A549 (cell line): Measurements from ENCODE around the gene KCTD11. TPM values are rescaled to one million over a fixed set of nuclear protein-coding genes. Genes with fewer than 3 reads are reported as not detected.
A peak's percentile ranks its signal among the peaks of the same experiment; 100 is the strongest.
"Not testable (repeated sequence)": the region's sequence is repeated elsewhere in the genome, so short reads cannot be mapped to it uniquely, and the experiment has no call there.

Experiments used
- ATAC-seq, 2 experiments: fragments of 200-7000 bp in 1 of 2; fragments of >200 bp in 1 of 2; cut with Nextera tagmentation in 1 of 2; cut with Tn5 transposase in 1 of 2; 3 replicates each; pipeline versions ENCODE4 v1.8.0 to v1.9.1; 2018 to 2020; ENCODE audit warnings: mild to moderate bottlenecking in 1 of 2, moderate library complexity in 1 of 2
- CTCF ChIA-PET: fragments of 300-600 bp; sonication (Branson Sonifier 250); formaldehyde crosslinking; extraction: SDS; loops from one replicate; lab custom pipeline; 2021; ENCODE audit warnings: antibody characterized with exemption, inconsistent platforms; lab: Yijun Ruan, JAX
- POLR2A ChIA-PET: fragments of 350-600 bp; formaldehyde crosslinking; extraction: SDS; loops from one replicate; lab custom pipeline; 2021; ENCODE audit warnings: antibody characterized with exemption, inconsistent platforms; lab: Yijun Ruan, JAX
- DNase-seq, 2 experiments: peaks; one replicate each; pipeline versions ENCODE4 v3.0.0 to v3.0.0-alpha.2; 2011 to 2016; ENCODE audit warnings: low read depth in 1 of 2, low spot score in 1 of 2
- FAIRE-seq: peaks from 2 replicates; lab custom pipeline; 2011; peaks lifted over from hg19 to GRCh38; lab: Jason Lieb, UNC
- H3K27ac ChIP-seq, 2 experiments: fragments of >200 bp; sonication (Bioruptor Twin); formaldehyde crosslinking; 3 replicates each; pipeline ENCODE4 v1.5.1; 2016 to 2017
- H3K4me1 ChIP-seq: fragments of >200 bp; sonication (Bioruptor Twin); formaldehyde crosslinking; 3 replicates; pipeline ENCODE4 v1.6.1; 2016
- H3K4me2 ChIP-seq: fragments of >200 bp; sonication (Bioruptor Twin); formaldehyde crosslinking; 3 replicates; pipeline ENCODE4 v1.6.1; 2016
- H3K4me3 ChIP-seq: fragments of >200 bp; sonication (Bioruptor Twin); formaldehyde crosslinking; 3 replicates; pipeline ENCODE4 v1.5.1; 2016
- H3K9me3 ChIP-seq: fragments of >200 bp; sonication (Bioruptor Twin); formaldehyde crosslinking; 3 replicates; pipeline ENCODE4 v1.6.1; 2016
- CHD2 ChIP-seq: fragments of 150-350 bp; IDR thresholded peaks from 2 replicates; pipeline ENCODE4 v1.6.1; 2014; ENCODE audit warnings: low read length; ENCODE audit not compliant: partially characterized antibody
- ELK1 ChIP-seq: fragments of 150-350 bp; IDR thresholded peaks from 2 replicates; pipeline ENCODE4 v1.6.1; 2014; ENCODE audit warnings: low read depth, mild to moderate bottlenecking, low read length
- FOSL2 ChIP-seq, 2 experiments: fragments of 450-650 bp in 1 of 2; fragments of >200 bp in 1 of 2; sonication (Bioruptor Twin) in 1 of 2; formaldehyde crosslinking; IDR thresholded peaks; 2 replicates each; pipeline versions ENCODE4 v1.5.0 to v1.6.1; 2016 to 2020; ENCODE audit warnings: mild to moderate bottlenecking in 1 of 2, moderate library complexity in 1 of 2
- HES2 ChIP-seq: fragments of >200 bp; sonication (Bioruptor Twin); formaldehyde crosslinking; IDR thresholded peaks from 2 replicates; pipeline ENCODE4 v1.6.1; 2016
- JUNB ChIP-seq: fragments of >200 bp; sonication (Bioruptor Twin); formaldehyde crosslinking; IDR thresholded peaks from 2 replicates; pipeline ENCODE4 v1.6.1; 2016
- KDM1A ChIP-seq: fragments of 200-600 bp; sonication (generic); IDR thresholded peaks from 2 replicates; pipeline ENCODE4 v1.6.1; 2016; ENCODE audit warnings: low read depth, mild to moderate bottlenecking
- NPAS2 ChIP-seq: fragments of 250-450 bp; sonication (Bioruptor Pico); IDR thresholded peaks from 2 replicates; pipeline ENCODE4 v1.8.0; 2022; ENCODE audit warnings: mild to moderate bottlenecking, moderate library complexity, borderline replicate concordance
- SMC3 ChIP-seq: fragments of >200 bp; sonication (Bioruptor Twin); formaldehyde crosslinking; IDR thresholded peaks from 3 replicates; pipeline ENCODE4 v1.6.1; 2018; ENCODE audit warnings: inconsistent platforms
- WGBS: methylation state at CpG from one replicate; pipeline ENCODE4 v1.1.6; 2017; ENCODE audit errors: missing lambda C conversion rate; 5-methylcytosine and 5-hydroxymethylcytosine counted together
- polyA plus RNA-seq, 4 experiments: library from polyadenylated mRNA; depleted of rRNA in 3 of 4; stranded (reverse); fragments of >200 nt; fragmentation: RNase III in 1 of 4; extraction: RNeasy Plus Mini Kit Qiagen cat#74134 plus additional on column Dnase treatment in 1 of 4; gene quantifications; 2 replicates in 3 of 4; 3 replicates in 1 of 4; pipeline ENCODE4 v1.2.3, GENCODE V29; 2011 to 2017
- TF ChIP-seq, protein P1 (sequence below): fragments of 450-650 bp; IDR thresholded peaks from 2 replicates; pipeline ENCODE4 v1.6.1; 2014; ENCODE audit warnings: antibody characterized with exemption

Gene KCTD11
- polyA plus RNA-seq, 2 of the 4 experiments (the other 2 are of a cell fraction), result 6.1 to 10.3 TPM

DNA sequence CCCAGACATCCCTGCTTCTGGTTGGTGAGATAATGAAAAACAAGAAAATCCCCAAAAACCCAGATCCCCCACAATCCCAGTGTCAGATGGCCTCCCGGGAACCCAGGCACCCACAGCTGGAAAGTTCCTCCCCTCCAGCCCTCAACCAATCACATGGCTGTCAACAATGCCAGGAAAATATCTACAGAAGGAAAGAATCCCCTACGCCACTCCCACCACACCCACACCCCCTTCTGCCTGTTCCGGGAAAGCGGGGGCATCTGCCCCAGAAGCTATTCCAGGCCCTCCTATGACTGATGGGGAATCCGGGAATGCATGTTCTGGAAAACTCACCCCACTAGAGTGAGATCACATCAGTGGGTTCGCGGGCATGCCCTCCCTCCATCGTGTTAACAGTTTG lies 4.8 kb downstream of the KCTD11 start:
- no peak overlapping the region for H3K4me2 ChIP-seq
- POLR2A ChIA-PET, result interaction anchor here (1.0 to 1.1 kb wide), 3 partner anchors 38 to 204 kb away, joined by 3 read pairs; partner anchors contain the start of genes PLSCR3 and ZBTB4
- WGBS, result 78% methylated on average over 8 of the region's 8 CpGs

GRCh38 chr17:7357381-7357780 lies 5.4 kb downstream of the KCTD11 start:
- ChIA-PET CTCF (interaction anchor here (1.2 to 6.6 kb wide), 11 partner anchors 13 to 244 kb away, joined by 4 to 232 read pairs (median 14); partner anchors contain the start of genes FGF11, NLGN2, PLSCR3 and SENP3), POLR2A (no interaction called here)
- Histone ChIP-seq H3K27ac (no peak overlapping the region), H3K9me3 (no peaks in the 10 kb centered on the region), H3K4me2 (no peak overlapping the region), H3K4me3 (no peak overlapping the region), H3K4me1 (peaks cover 37% of the 10 kb centered on the region)
- WGBS, result 82% methylated on average over 2 of the region's 2 CpGs
- no peak for FAIRE-seq
- no peak for ATAC-seq
- no peak for DNase-seq
- TF ChIP-seq ELK1 (no peak), HES2 (no peak), FOSL2 (IDR thresholded peaks at IDR 0.05) (no peak), FOSL2 (CRISPR knock-in tag; IDR thresholded peaks at IDR 0.05) (no peak), CHD2 (no peak), KDM1A (no peak)

More for the DNA sequence above, 4.8 kb downstream of the KCTD11 start:
- Histone ChIP-seq H3K9me3 (no peaks in the 10 kb centered on the region), H3K4me1 (peaks cover 37% of the 10 kb centered on the region), H3K27ac (no peak overlapping the region), H3K4me3 (no peak overlapping the region)
- CTCF ChIA-PET, result interaction anchor here (0.6 to 6.6 kb wide), 43 partner anchors 12 to 331 kb away, joined by 3 to 232 read pairs (median 9); partner anchors contain the start of genes ACAP1, FGF11, MPDU1 and NEURL4
- FAIRE-seq (no peak), DNase-seq (no peak), ATAC-seq (no peak)
- TF ChIP-seq NPAS2 (CRISPR knock-in tag) (no peak), CHD2 (no peak)

DNA sequence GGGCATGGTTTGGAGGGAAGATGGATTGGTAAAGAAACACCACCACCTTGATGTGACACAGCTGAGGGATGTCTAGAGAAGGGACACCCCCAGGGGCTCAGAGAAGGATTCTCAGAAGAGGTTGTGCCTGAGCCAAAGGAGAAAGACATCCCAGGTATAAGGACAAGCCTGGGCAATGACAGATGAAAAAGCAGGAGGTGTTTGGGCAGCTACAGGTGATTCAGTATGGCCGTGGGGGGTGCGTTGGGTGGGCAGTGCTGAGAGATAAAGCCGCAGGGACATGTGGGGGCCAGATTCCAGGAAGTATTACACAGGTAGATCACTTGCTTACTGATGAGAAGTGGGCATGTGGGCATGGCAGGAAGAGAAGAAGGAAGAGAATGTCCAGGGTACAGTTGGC lies 9.9 kb downstream of the KCTD11 start:
- POLR2A ChIA-PET, result no interaction called here

DNA sequence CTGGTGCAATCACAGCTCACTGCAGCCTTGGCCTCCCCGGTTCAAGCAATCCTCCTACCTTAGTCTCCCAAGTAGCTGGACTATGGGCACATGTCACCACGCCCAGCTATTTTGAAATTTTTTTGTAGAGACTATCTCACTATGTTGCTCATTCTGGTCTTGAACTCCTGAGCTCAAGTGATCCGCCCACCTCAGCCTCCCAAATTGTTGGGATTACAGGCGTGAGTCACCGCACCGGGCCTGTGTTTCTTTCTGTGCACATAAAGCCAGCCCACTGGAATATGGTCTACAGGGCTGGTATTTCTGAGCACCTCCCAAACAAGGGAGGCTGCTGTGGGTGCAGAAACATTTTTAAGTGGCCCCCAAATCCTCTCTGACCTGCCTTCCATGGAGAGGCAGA lies 11.3 kb downstream of the KCTD11 start:
- H3K4me3 ChIP-seq, result no peak overlapping the region
- WGBS, result 56% methylated on average over 6 of the region's 6 CpGs
- no peak overlapping the region for H3K4me2 ChIP-seq
- H3K4me1 ChIP-seq, result peaks cover 7% of the 10 kb centered on the region; the same call in 2 of the 3 replicates
- TF ChIP-seq JUNB, result no peak
- TF ChIP-seq FOSL2 (IDR thresholded peaks at IDR 0.05), result no peak
- peak; percentile 41; the same call in 1 of the 2 replicates for TF ChIP-seq FOSL2 (CRISPR knock-in tag; IDR thresholded peaks at IDR 0.05)
- DNase-seq (peak in 1 of 2 experiments; percentile 52), ATAC-seq (peak; percentile 45 to 69; a peak in 4 of 6 replicates), FAIRE-seq (no peak)
- H3K9me3 ChIP-seq, result no peaks in the 10 kb centered on the region
- ChIA-PET CTCF (interaction anchor here (0.8 to 3.6 kb wide), 4 partner anchors 10 to 197 kb away, joined by 3 to 19 read pairs (median 18); partner anchors contain the start of gene KCTD11), POLR2A (no interaction called here)
- H3K27ac ChIP-seq, result no peak overlapping the region

More for the DNA sequence above, 9.9 kb downstream of the KCTD11 start:
- Histone ChIP-seq H3K4me1 (peaks cover 7% of the 10 kb centered on the region; the same call in 2 of the 3 replicates), H3K4me2 (no peak overlapping the region), H3K27ac (no peak overlapping the region), H3K9me3 (no peaks in the 10 kb centered on the region)
- no peak for FAIRE-seq
- no peak for ATAC-seq
- WGBS, result 35% methylated on average over 3 of the region's 3 CpGs
- CTCF ChIA-PET, result interaction anchor here (0.7 to 3.6 kb wide), 12 partner anchors 9 to 1805 kb away, joined by 3 to 19 read pairs (median 3); partner anchors contain the start of gene KCTD11
- TF ChIP-seq KDM1A, result no peak
- no peak for TF ChIP-seq SMC3
- TF ChIP-seq, protein P1, sequence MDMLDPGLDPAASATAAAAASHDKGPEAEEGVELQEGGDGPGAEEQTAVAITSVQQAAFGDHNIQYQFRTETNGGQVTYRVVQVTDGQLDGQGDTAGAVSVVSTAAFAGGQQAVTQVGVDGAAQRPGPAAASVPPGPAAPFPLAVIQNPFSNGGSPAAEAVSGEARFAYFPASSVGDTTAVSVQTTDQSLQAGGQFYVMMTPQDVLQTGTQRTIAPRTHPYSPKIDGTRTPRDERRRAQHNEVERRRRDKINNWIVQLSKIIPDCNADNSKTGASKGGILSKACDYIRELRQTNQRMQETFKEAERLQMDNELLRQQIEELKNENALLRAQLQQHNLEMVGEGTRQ, result no peak
- TF ChIP-seq, all 56 proteins: peak for 0
- H3K4me3 ChIP-seq, result no peak overlapping the region
- DNase-seq, result no peak

DNA sequence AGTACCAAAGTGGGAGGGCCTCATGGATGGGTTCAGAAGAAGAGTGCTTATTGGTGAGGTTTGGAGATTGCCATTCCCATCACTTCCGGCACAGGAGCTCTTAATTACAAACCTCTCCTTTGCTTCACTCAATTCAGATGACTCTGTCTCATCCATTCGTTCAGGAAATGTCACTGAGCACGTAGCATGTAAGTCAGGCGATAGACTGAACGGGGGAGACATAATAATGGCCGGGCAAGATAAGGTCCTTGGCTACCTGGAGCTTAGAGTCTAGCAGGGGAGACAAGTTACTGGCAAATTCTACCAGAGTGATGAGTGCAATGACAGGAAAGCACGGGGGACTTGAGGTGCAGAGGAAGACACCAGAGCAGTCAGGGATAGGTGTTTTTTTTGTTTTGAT lies 14.0 kb downstream of the KCTD11 start:
- H3K4me1 ChIP-seq, ATAC-seq, POLR2A ChIA-PET, H3K4me2 ChIP-seq, DNase-seq, H3K9me3 ChIP-seq, H3K4me3 ChIP-seq, H3K27ac ChIP-seq: not testable (repeated sequence)
- CTCF ChIA-PET, result interaction anchor here (12.6 kb wide), 1 partner anchor 11 kb away, joined by 154 read pairs; the partner anchor contains the start of genes KCTD11 and TMEM95
- peak; percentile 85 for FAIRE-seq
- WGBS, result 79% methylated on average over 7 of the region's 7 CpGs
